HepG2 (cell line): ENCODE results near the gene DNAI4. TPM values are rescaled to one million over a fixed set of nuclear protein-coding genes. Genes with fewer than 3 reads are reported as not detected.

Experiments used
- ATF6 ChIP-seq: sonication (generic); formaldehyde crosslinking; conservative IDR thresholded peaks from 2 replicates; pipeline ENCODE4 v1.4.0; 2020; ENCODE audit warnings: missing genetic modification reagents
- DNMT1 ChIP-seq: sonication (generic); formaldehyde crosslinking; IDR thresholded peaks from 2 replicates; pipeline ENCODE4 v1.5.1; 2020; ENCODE audit warnings: mild to moderate bottlenecking, missing genetic modification reagents
- EEA1 ChIP-seq: sonication (generic); formaldehyde crosslinking; IDR thresholded peaks from 2 replicates; pipeline ENCODE4 v1.5.1; 2020; ENCODE audit warnings: mild to moderate bottlenecking, missing genetic modification reagents, borderline replicate concordance
- GLMP ChIP-seq: sonication (generic); formaldehyde crosslinking; IDR thresholded peaks from 2 replicates; pipeline ENCODE4 v1.9.0; 2021; ENCODE audit warnings: missing genetic modification reagents, mild to moderate bottlenecking, borderline replicate concordance
- IKZF4 ChIP-seq: sonication (generic); formaldehyde crosslinking; IDR thresholded peaks from 2 replicates; pipeline ENCODE4 v1.5.1; 2020; ENCODE audit warnings: borderline replicate concordance, mild to moderate bottlenecking, low read depth, missing genetic modification reagents; ENCODE audit errors: not compliant biosample characterization
- MXD1 ChIP-seq: sonication (generic); formaldehyde crosslinking; IDR thresholded peaks from 2 replicates; pipeline ENCODE4 v1.4.0; 2020; ENCODE audit warnings: mild to moderate bottlenecking, missing genetic modification reagents
- SETDB1 ChIP-seq: sonication (generic); formaldehyde crosslinking; IDR thresholded peaks from 2 replicates; pipeline ENCODE4 v1.5.1; 2020; ENCODE audit warnings: missing genetic modification reagents, mild to moderate bottlenecking, borderline replicate concordance
- TRIM24 ChIP-seq: sonication (generic); formaldehyde crosslinking; IDR thresholded peaks from 2 replicates; pipeline ENCODE4 v1.8.0; 2022; ENCODE audit warnings: mild to moderate bottlenecking, missing genetic modification reagents
- ZBTB43 ChIP-seq: sonication (generic); formaldehyde crosslinking; conservative IDR thresholded peaks from 2 replicates; pipeline ENCODE4 v1.4.0; 2020; ENCODE audit warnings: missing genetic modification reagents
- ZKSCAN8 ChIP-seq: IDR thresholded peaks from 2 replicates; pipeline ENCODE4 v1.6.1; 2016; ENCODE audit warnings: borderline replicate concordance, missing genetic modification reagents, missing compliant biosample characterization
- ZNF20 ChIP-seq: sonication (generic); formaldehyde crosslinking; IDR thresholded peaks from 2 replicates; pipeline ENCODE4 v1.4.0; 2020; ENCODE audit warnings: mild to moderate bottlenecking, moderate library complexity, missing genetic modification reagents
- ZNF280D ChIP-seq: sonication (generic); formaldehyde crosslinking; IDR thresholded peaks from 2 replicates; pipeline ENCODE4 v1.5.1; 2020; ENCODE audit warnings: mild to moderate bottlenecking, missing genetic modification reagents
- ZNF326 ChIP-seq: sonication (generic); formaldehyde crosslinking; IDR thresholded peaks from 2 replicates; pipeline ENCODE4 v1.4.0; 2020; ENCODE audit warnings: missing genetic modification reagents, borderline replicate concordance
- ZNF780A ChIP-seq: sonication (generic); formaldehyde crosslinking; IDR thresholded peaks from 2 replicates; pipeline ENCODE4 v1.8.0; 2022; ENCODE audit warnings: mild to moderate bottlenecking, missing genetic modification reagents, moderate library complexity
- polyA plus RNA-seq, 8 experiments: library from polyadenylated mRNA; depleted of rRNA in 3 of 8; stranded (reverse) in 7 of 8; unstranded in 1 of 8; fragments of >200 nt; fragmentation: Illumina TruSeq in 4 of 8; extraction: Trizol in 4 of 8; gene quantifications; 2 replicates each; pipeline versions ENCODE4 v1.2.1 to v1.2.3, GENCODE V29; 2011 to 2016; ENCODE audit warnings: low read depth in 4 of 8, missing spikeins in 1 of 8, mixed read lengths in 1 of 8; ENCODE audit not compliant: insufficient read depth in 1 of 8
- total RNA-seq, 5 experiments: library from RNA; depleted of rRNA; stranded (reverse); fragments of >200 nt; fragmentation: Illumina TruSeq; extraction: Trizol; gene quantifications; 2 replicates each; pipeline ENCODE4 v1.2.3, GENCODE V29; 2016; ENCODE audit warnings: low read depth in 1 of 5
- TF ChIP-seq, protein P1 (sequence below): IDR thresholded peaks from 2 replicates; pipeline ENCODE4 v1.6.1; 2016; ENCODE audit warnings: mild to moderate bottlenecking, missing biosample characterization, missing genetic modification reagents
- TF ChIP-seq, protein P2 (sequence below): sonication (generic); formaldehyde crosslinking; IDR thresholded peaks from 2 replicates; pipeline ENCODE4 v1.9.0; 2021; ENCODE audit warnings: missing genetic modification reagents, borderline replicate concordance

The DNAI4 gene
- total and polyA plus RNA-seq, 2 of the 13 experiments (the other 11 are each of a cell fraction or from before 2014, with no cell fraction given), result 0.04 to 0.08 TPM

DNA sequence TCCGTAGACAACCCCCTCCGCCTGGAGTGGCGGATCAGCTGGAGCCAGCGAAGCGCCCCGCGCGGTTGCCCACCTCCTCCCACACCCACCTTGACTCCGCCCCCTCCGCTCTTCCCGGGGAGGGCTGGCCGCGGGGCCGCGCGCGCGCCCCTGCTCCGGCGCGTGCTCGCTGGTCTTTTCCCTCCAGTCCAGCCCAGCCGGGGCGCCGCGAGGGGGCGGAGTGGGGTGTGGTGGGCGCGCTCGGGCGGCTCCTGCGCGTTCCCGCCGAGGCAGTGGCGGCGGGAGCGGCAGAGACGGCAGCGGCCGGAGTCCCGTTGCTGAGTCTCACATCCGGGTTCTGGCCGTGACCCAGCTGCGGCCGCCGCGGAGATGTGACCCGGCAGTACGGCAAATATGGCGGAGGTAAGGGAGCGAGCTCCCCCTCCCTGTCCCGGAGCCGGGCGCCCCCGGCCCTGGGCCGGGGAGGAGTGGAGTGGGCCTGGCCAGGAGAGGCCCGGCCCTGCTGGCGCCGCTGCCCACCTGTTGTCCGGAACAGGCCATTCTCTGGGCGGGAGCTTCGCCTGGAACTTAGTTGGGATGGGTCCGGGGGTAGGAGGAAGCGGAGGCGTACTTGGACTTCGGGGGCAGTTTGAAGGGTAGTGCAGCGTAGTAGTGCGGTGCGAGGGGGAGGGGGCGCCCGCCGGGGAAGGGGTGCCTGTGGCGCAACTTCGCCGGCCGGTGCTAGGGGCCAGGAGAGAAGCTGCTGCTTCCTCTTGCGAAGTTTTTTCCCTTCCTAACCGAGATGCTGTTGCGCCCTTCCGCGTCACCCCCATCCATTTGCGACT, 5.6 kb upstream of the DNAI4 start (continued):
- 0 out of 2 replicates have a peak, but pooled peaks have one; percentile 36 for TF ChIP-seq ZNF280D (CRISPR knock-in tag)
- no peak for TF ChIP-seq TRIM24 (CRISPR knock-in tag)
- no peak for TF ChIP-seq ZKSCAN8 (CRISPR knock-in tag)
- no peak for TF ChIP-seq ZNF20 (CRISPR knock-in tag)
- no peak for TF ChIP-seq ZNF780A (CRISPR knock-in tag)
- TF ChIP-seq, protein P1, sequence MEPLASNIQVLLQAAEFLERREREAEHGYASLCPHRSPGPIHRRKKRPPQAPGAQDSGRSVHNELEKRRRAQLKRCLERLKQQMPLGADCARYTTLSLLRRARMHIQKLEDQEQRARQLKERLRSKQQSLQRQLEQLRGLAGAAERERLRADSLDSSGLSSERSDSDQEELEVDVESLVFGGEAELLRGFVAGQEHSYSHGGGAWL (CRISPR knock-in tag), result no peak
- no peak for TF ChIP-seq MXD1 (CRISPR knock-in tag)
- no peak for TF ChIP-seq GLMP (CRISPR knock-in tag)
- TF ChIP-seq ZBTB43 (CRISPR knock-in tag), result no peak
- TF ChIP-seq, protein P2, sequence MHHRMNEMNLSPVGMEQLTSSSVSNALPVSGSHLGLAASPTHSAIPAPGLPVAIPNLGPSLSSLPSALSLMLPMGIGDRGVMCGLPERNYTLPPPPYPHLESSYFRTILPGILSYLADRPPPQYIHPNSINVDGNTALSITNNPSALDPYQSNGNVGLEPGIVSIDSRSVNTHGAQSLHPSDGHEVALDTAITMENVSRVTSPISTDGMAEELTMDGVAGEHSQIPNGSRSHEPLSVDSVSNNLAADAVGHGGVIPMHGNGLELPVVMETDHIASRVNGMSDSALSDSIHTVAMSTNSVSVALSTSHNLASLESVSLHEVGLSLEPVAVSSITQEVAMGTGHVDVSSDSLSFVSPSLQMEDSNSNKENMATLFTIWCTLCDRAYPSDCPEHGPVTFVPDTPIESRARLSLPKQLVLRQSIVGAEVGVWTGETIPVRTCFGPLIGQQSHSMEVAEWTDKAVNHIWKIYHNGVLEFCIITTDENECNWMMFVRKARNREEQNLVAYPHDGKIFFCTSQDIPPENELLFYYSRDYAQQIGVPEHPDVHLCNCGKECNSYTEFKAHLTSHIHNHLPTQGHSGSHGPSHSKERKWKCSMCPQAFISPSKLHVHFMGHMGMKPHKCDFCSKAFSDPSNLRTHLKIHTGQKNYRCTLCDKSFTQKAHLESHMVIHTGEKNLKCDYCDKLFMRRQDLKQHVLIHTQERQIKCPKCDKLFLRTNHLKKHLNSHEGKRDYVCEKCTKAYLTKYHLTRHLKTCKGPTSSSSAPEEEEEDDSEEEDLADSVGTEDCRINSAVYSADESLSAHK (CRISPR knock-in tag), result no peak
- TF ChIP-seq SETDB1 (CRISPR knock-in tag), result no peak
- TF ChIP-seq DNMT1 (CRISPR knock-in tag), result no peak
- no peak for TF ChIP-seq ATF6
- TF ChIP-seq EEA1, result no peak
- TF ChIP-seq IKZF4 (CRISPR knock-in tag), result no peak
- TF ChIP-seq ZNF326 (CRISPR knock-in tag), result no peak
